NCI-H1694 treated with DMSO at 0.1 percent for 48 hours (cell line): ENCODE results near the gene BNIP1.

ENCODE experiments used
- DNase-seq: peaks from one replicate; lab custom pipeline; 2025; lab: John Stamatoyannopoulos, UW

BNIP1 gene

GRCh38 chr5:173213236-173213933, 69.1 kb downstream of the BNIP1 start:
- no peak for DNase-seq
